Fibroblast of skin of abdomen (primary cell): ENCODE measurements around the gene KRT20. TPM values are rescaled to one million over a fixed set of nuclear protein-coding genes. Genes with fewer than 3 reads are reported as not detected.
A peak's percentile ranks its signal among the peaks of the same experiment; 100 is the strongest.
"Not testable (repeated sequence)": the region's sequence is repeated elsewhere in the genome, so short reads cannot be mapped to it uniquely, and the experiment has no call there.

Experiments
- DNase-seq: peaks from one replicate; pipeline ENCODE4 v3.0.0-alpha.2; 2013
- polyA plus RNA-seq, 2 experiments: library from polyadenylated mRNA; unstranded; fragments of 120-200 nt; gene quantifications; one replicate each; pipeline ENCODE4 v1.2.1, GENCODE V29; 2013; ENCODE audit not compliant: insufficient read length in 2 of 2

The KRT20 gene, protein sequence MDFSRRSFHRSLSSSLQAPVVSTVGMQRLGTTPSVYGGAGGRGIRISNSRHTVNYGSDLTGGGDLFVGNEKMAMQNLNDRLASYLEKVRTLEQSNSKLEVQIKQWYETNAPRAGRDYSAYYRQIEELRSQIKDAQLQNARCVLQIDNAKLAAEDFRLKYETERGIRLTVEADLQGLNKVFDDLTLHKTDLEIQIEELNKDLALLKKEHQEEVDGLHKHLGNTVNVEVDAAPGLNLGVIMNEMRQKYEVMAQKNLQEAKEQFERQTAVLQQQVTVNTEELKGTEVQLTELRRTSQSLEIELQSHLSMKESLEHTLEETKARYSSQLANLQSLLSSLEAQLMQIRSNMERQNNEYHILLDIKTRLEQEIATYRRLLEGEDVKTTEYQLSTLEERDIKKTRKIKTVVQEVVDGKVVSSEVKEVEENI
- polyA plus RNA-seq (2013, experiment 1 of 2; ENCODE audit: insufficient read length) = not detected
- polyA plus RNA-seq (2013, experiment 2 of 2; ENCODE audit: insufficient read length) = not detected

DNA sequence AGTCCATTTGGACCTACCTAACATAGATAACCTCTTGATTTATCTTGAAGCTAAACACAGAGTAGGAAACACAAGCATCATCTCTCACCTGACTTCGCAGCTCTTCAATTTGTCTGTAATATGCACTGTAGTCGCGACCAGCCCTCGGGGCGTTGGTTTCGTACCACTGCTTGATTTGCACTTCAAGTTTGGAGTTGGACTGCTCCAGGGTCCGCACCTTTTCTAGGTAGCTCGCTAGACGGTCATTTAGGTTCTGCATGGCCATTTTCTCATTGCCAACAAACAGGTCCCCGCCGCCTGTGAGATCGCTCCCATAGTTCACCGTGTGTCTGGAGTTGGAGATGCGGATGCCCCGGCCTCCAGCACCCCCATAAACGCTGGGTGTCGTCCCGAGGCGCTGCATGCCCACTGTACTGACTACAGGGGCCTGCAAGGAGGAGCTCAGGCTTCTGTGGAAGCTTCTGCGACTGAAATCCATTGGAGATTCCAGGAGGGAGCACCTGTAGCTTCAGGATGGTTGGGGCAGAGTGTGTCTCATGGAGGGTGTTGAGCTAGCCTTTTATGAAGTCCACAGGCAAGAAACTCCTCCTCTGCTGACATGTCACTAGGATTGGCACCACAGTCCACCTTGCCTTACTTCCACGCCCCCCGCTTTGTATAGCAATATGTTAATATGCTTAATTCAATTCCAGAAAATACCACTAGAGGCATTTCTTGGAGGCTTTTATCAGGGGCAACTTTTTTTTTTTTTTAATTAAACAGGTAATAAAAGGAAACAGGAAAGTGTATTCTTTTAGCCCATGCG, at the start of gene KRT20:
TSS of gene KRT20 (minus strand) at position 535 of the 805 bp plus-strand sequence. CDS start at position 478, 57 bp downstream.
- DNase-seq = no peak

DNA sequence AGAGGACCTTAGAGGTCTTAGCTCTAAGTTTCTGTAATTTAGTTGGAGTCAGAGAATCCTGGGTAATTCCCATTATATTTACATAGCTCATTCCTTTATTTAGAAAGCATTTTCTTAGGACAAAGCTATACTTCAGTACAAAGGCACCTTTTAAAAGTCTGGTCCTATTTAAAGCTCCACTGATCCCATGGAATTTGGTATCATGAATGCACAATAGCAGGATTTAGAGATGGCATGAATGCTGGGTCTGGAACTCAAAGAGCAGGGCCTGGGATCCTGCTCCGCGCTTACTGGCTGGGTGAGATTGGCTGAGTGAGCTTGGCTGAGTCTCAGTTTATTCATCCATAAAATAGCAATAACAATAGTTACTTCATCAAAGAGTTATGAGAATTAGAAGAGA, 47.6 kb upstream of the KRT20 start:
- no peak for DNase-seq

DNA sequence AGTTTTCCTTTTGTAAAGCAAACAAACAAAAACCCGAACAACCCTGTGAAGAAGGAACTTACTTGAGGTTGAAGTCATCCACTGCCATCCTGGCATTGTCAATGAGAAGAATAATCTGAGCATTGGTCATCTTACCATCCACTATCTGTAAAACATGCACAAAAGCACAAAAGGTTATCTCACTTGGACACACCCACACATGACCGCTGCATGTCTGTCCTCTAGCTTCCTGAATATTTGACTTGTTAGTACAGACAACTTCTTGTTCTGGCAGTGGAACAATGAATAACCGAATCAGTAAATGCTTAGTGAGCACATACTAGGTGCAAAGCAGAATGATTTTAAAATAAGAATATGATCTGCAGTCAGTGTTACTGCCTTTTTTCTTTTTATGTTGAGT, 46.3 kb upstream of the KRT20 start:
- DNase-seq = no peak

DNA sequence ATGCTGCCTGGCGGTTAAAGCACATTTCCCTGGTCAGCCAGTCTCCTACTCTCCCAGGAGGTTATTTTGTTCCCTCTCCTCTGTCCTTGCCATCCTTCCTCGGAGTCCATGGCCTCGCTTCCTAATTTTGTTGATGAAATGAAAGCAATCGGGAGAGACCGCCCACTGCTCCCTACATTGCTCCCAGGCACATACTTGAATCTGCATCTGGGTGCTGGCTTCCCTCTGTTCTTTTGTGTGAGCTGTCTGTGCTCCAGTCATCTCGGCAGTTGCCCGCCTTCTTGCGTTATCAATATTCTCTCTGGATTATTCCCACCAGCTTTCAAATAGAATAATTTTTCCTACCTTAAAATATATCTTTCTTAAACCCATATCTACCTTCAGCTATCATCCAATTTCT, 41.3 kb upstream of the KRT20 start:
- no peak for DNase-seq

DNA sequence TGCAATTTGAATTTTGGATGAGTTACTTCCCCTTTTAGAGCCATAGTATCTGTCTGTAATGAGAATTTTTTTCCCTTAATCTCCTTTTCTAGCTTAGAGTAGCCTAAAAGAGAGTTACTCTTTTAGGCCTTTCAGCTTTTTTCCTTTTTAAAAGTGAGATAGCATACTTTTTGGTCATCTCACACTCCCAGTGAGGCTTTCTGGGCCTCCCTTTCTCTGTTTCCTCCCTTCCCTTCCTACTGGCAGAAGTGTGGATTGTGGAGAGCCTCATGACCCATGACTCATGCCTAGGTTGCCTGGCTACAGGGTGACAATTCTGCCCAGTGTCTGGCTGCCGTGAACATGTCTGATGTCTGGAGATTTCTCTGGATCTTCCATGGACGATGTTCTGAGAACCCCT, 37.2 kb upstream of the KRT20 start:
- peak; percentile 73 for DNase-seq

DNA sequence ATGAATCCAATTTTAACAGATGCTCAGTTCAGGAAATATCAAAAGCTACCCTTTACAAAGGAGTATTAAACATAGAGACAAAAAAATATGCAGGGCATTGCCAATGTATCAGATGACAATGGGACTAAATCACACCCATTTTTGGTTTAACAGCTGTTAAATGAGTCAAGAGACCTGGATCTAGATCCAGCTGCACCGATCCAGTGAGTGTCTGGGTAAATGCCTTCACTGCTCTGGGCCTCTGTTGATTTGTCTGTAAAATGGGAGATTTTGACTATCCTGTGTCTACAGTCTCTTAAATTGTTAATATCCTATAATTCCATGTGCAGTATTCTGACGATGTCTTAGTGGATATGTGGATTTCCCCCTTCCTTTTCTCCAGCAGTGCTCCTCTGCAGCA, 36.0 kb upstream of the KRT20 start:
- no peak for DNase-seq

DNA sequence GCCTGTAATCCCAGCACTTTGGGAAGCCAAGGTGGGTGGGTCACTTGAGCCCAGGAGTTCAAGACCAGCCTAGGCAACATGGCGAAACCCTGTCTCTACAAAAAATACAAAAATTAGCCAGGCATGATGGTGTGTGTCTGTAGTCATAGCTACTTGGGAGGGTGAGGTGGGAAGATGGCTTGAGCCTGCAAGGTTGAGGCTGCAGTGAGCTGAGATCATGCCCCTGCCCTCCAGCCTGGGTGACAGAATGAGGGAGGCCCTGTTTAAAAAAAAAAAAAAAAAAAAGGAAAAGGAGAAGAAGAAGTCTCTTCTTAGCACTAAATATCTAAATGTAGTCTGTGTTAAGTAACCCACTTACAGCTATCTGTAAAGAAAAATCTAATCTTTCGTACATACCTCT, 32.1 kb upstream of the KRT20 start:
- not testable (repeated sequence) for DNase-seq

DNA sequence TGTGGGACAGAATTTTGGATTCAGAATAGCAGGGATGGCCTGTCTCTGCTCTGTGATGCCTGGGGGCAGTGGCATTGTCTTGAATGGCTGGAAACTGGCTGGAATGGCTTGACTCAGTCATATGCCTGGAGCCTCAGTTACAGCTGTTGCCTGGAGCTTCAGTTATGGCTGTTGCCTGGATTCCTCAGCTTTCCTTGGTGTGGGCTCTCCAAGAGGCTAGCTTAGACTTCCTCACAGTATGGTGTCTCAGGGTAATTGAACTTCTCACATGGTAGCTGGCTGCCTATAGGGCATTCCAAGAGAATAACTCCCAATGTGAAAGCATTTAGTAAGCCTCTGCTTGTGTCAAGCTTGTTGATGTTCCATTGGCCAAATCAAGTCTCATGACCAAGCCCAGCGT, 31.3 kb upstream of the KRT20 start:
- no peak for DNase-seq

DNA sequence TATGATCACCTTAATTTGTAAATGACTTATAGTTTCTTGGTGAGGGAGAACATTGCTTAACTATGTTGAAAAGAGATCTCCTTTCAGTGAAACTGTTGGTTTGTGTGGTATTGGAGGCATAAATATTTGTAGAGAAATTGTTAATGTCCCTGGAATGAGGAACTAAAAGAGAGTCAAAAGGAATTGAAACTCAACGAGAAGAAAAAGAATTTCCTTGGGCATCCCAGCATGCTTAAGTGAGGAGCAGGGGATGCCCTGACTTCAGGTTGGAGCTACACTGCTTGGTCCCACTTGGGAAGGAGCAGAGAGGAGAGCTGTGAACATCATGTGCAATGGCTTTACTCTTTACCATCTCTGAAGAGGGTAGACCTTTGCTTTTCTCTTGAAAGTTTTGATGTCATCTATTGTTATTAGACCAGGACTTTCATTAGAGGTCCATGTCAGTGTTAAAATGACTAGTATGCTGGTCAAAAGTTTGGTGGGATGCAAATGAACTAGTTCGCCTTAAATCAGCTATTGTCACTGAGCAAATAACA, 30.7 kb upstream of the KRT20 start:
- peak; percentile 67 for DNase-seq

DNA sequence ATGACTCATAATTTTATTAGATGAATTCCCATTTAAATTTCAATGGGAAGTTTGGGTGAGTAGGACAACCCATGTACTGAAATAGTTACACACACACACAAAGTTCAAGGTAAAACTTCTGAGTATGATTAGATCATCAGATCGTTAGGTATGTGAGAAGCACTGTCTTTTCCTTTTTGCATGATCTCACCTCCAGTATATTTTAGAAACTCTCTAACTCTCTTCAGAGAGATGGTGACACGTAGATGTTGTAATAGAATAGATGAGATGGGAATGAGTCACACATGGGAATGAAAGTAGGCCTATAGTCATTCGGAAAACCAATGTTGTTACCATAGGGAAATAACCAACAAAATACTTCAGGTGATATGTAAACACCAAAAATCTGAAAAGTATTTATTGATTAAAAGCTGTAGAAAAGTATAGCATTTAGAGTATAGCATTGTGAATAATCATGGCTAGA, 30.2 kb upstream of the KRT20 start:
- DNase-seq = peak; percentile 94

DNA sequence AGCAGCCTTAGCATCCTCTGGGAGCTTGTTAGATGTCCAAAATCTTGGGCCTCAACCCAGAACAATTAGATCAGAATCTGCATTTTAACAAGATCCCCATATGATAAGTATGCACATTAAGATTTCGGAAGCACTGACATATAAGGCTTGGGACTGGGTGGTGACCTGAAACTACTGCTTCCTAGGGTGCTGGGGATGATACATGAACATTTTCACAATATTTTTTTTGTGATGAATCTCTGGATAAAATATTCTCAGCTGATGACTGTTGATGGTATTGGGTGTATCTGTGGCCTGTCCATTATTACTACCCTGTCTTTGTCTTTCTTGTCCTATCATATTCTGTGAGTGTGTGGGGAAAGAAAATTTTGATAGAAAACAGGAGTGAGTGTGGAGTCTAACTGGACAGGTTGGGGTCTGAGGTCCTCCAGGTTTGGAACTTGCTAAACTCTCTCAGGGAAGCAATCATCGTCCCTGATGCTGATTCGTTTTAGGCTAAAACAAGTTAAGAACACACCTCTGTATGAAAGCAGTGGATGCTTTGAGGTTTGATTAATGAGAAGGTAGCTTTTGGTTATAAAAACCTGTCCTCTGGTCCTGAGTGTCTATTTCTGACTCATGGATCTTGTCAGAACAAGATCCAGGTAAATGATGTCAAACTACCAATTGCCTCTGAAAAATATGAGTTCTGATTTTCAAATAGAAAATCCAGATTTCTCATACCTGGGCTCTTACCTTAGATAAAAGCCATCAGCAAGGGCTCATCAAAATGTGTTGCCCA, 29.2 kb upstream of the KRT20 start:
- DNase-seq = no peak

DNA sequence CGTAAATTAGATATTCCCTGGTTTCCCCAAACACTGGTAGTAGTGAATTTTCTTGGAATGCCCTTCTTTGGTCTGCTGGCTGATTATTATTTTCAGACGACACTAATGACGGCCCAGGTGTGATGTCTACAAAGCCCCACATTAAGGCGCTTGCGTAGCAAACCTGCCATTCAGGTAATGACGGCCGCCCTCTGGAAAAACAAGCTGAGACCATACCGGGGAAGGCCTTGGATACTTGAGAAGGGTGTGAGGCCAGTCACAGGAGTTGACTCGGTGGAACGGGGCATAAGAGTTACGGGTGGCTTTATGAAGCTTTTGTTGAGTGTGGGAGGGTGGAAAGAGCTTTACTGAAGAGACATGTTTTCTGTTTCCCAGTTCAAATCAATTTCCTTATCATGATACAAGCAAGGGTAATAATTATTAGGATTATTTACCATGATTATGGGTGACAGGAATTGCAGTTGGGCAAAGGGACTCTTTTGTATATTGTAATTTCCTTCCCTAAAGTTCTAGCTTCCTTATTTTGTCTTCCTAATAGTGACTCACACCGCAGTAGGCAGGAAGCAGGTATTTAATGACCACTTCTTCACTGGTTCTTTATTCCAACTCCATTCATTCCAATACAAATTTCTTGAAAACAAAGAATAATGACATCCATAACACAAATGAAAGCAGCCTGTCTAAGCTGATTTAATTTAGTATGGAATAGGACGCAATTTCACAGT, 27.6 kb upstream of the KRT20 start:
- DNase-seq = no peak

DNA sequence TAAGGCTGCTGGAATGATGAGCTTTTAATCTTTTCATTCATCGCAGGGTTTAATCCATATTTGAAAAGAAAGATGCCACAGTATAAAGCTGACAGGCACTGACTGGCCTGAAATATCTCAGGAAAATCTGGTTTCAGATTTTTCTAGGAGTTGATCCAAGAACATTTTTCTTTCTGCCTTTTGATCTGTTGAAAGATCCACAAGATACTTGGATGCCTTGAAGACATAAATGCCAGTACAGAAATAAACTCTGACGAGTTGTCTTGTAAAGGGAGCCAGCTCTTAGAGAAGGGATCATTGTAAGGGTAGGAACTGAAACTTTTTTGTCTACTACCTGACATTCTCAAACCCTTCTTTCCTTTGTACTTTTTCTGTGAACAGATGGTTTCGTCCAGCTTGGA, 25.4 kb upstream of the KRT20 start:
- peak; percentile 89 for DNase-seq

DNA sequence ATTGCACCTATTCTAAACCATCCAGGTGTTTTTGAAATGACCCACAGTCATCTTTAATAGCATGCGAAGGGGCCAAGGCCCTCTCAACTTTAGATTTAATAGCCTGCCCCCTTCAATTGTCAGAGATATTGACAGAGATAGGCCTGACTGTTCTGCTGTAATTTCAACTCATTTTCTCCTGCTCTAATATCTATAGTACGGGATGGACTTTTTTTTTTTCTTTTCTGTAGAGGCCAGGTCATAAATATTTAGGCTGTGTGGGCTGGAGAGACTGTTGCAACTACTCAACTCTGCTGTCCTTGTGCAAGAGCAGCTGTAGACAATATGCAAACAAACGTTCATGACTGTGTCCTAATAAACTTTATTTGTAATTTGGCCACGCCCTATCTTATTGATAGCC, 24.7 kb upstream of the KRT20 start:
- peak; percentile 77 for DNase-seq

DNA sequence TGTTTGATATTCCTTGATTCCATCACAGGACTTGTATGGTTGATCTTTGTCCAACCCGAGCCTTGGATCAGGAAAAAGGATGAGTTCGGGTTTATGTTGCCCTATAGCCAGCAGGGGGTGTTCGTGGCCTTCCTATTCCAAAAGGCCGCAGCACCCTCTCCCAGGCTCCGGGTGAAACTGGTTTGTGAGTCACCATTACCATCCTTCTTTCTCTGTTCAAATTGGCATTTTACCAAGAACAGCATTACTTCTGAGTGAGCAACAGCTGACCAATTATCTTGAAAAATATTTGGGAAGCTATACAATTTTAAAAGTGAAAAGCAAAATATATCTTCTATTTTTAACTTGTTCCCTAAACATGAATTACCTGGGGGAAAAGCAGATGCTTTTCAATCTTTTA, 24.3 kb upstream of the KRT20 start:
- peak; percentile 97 for DNase-seq

DNA sequence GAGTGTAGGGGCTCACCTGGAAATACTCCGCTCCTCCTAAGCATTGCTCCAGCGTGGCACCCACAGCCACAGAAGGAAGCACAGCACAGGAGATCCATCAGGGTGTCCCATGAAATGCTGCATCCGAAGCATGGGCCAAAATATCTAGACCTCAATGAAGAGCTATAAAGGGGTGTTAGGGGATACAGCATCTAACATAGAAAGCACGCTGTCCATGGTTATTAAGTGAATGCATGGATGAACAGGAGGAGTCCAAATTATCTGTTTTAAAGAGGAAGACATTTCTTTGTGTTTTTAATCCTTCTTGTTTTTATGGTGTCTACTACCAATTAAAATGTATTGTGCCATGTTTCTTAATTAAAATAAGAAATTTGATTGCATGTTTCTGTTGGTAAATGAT, 21.6 kb upstream of the KRT20 start:
- DNase-seq = no peak

DNA sequence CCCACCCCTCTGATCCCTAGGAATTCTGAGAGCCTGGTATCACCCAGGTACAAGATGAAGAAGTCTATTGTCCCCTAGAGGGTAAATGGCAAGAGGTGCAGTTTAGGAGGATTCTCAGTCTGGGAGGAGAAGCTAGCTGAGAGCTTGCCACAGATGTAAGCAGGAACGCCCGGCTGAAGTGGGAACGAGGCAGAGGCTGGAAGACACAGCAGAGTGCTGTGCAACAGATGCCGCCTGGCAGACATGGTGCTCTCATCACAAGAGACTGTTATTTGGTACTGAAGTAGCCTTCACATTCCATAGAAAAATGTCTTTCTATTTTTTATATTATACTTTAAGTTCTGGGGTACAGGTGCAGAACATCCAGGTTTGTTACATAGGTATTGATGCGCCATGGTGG, 20.3 kb upstream of the KRT20 start:
- no peak for DNase-seq

DNA sequence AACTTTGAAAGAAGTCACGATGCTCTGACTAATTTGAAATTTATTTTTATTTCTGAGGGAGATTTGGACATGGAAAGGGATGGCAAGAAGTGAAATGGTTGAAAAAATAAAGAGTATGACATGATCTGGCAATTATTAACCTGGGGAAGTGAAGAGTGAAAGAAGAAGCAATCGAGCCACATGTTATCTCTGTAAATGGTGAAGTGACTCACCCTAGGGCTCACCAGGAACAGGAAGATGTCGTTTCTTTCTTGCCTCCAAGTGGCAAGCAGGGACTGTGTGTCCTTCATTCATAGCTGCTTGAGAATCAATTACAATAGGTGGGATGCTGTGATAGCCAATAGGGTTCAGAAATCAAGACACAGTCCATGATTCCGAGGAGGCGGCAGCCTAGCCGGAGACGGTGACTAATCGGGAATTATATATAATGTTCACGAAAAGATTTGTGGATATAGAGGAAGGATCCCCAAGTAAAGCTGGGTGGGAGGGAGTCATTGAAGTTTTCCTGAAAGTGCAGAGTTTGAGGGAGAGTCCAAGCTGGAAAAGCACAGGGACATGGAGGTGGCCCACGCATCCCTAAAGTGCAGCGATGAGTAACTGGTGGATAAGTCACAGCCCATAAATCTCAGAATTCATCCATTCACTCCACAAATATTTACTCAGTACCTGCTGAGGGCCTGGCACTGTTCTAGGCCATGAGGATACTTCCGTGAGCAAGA, 18.2 kb upstream of the KRT20 start:
- peak; percentile 58 for DNase-seq

DNA sequence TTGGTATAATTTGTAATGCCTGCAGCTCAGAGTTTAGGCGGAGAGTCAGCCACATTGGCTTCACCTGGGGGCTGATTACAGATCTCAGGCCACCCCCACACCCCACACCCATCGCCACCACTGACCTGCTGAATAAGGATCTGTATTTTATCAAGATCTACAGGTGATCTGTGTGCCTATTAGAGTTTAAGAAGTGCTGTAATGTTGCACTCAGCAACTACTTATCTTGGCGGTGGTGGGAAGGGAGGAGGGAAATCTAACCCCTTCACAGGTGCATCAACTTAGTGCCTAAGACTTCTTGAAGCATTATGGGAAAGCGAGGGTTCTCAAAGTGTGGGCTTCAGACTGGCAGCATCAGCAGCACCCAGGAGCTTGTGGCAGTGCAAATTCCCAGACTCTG, 17.5 kb upstream of the KRT20 start:
- DNase-seq = no peak

DNA sequence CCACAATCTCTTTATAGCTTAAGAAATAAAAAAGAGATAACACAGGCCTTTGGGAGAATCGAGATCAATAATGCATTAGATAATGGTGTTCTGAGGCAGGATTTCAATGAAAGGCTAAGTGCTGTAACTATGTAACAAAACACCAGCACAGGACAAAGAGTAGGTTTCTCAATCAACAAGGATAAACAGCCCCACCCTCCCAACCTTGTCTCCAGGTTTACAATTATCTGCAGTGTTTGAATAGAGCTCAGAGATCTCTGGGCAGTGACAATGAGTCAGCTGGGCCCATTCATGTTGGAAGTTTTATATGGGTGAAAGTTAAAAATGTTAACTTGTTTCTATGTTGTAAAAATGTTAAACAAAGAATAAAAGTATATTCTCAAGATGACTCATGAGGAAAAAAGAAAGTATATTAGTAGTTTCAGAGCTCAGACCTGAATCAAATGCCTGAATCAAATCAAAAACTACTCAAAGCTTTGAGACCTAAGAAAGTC, 17.0 kb upstream of the KRT20 start:
- DNase-seq = no peak

DNA sequence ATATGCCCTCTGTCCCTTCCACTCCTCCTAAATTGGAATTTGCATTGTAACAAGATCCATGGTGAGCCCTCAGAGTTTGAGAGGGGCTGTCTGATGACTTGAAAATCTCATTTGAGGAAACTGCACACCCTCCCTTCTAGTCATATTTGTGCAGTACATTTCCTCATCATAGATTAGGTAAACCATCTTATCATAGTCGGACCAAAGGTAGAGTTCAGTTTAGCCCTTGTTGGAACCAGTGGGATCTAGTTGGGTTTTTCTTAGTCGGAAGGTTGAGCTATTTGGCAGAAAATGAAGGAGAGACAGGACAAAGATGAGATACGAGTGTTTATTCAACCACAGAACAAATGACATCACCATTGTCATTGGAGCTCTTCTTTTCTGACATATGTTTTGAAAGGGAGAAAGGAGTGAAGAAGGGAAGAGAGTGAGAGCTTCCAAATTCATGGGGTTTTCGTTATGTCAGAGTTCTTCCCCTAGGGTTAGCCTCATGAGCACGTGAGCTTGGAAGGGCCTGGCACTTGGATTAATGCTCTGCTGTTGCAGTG, 15.8 kb upstream of the KRT20 start:
- DNase-seq = no peak
